OCI-LY7 (cell line): ENCODE data around the gene TCERG1L. TPM values are rescaled to one million over a fixed set of nuclear protein-coding genes. Genes with fewer than 3 reads are reported as not detected.

ENCODE experiments used
- BruUV-seq: library from RNA; stranded (reverse); fragments of 400-500 nt; replicated peaks from 2 replicates; lab custom pipeline; 2021; lab: Mats Ljungman, UMichigan
- CTCF ChIA-PET: fragments of 300-600 bp; sonication (Branson Sonifier 250); formaldehyde crosslinking; loops from one replicate; lab custom pipeline; 2022; ENCODE audit warnings: antibody characterized with exemption; ENCODE audit not compliant: unreplicated experiment; lab: Charles Lee
- POLR2A ChIA-PET: fragments of 300-600 bp; sonication (Branson Sonifier 250); formaldehyde crosslinking; loops from one replicate; lab custom pipeline; 2022; ENCODE audit warnings: antibody characterized with exemption; lab: Charles Lee
- DNase-seq: peaks from one replicate; pipeline ENCODE4 v3.0.0-alpha.2; 2015; ENCODE audit warnings: low spot score
- H2AFZ ChIP-seq: fragments of 200-600 bp; sonication (generic), shearing (Covaris generic); 2 replicates; pipeline ENCODE4 v1.6.1; 2014; ENCODE audit warnings: mild to moderate bottlenecking, antibody characterized with exemption, low read length, moderate library complexity
- H3K27ac ChIP-seq: fragments of 200-600 bp; sonication (generic); 2 replicates; pipeline ENCODE4 v1.5.1; 2014; ENCODE audit warnings: mixed run types, low read depth, mild to moderate bottlenecking, moderate library complexity, low read length, inconsistent platforms; ENCODE audit not compliant: poor library complexity, severe bottlenecking
- H3K36me3 ChIP-seq: fragments of 200-600 bp; sonication (generic); 2 replicates; pipeline ENCODE4 v1.6.1; 2014; ENCODE audit warnings: mild to moderate bottlenecking, antibody characterized with exemption, low read length, moderate library complexity, mixed read lengths; ENCODE audit not compliant: insufficient read depth
- H3K4me1 ChIP-seq: fragments of 200-600 bp; sonication (generic); 2 replicates; pipeline ENCODE4 v1.5.1; 2014; ENCODE audit warnings: mild to moderate bottlenecking, low read length; ENCODE audit not compliant: insufficient read depth, poor library complexity, severe bottlenecking
- H3K4me2 ChIP-seq: fragments of 200-600 bp; sonication (generic); 2 replicates; pipeline ENCODE4 v1.6.1; 2014; ENCODE audit warnings: mild to moderate bottlenecking, low read length
- H3K4me3 ChIP-seq: fragments of 200-600 bp; sonication (generic); 2 replicates; pipeline ENCODE4 v1.5.1; 2014; ENCODE audit warnings: mild to moderate bottlenecking, low read depth, low read length; ENCODE audit not compliant: poor library complexity, severe bottlenecking
- H3K79me2 ChIP-seq: fragments of 200-600 bp; sonication (generic); 2 replicates; pipeline ENCODE4 v1.6.1; 2016; ENCODE audit warnings: low read depth, mild to moderate bottlenecking, low read length, moderate library complexity, mixed read lengths; ENCODE audit not compliant: insufficient read depth
- H3K9me2 ChIP-seq: fragments of 200-600 bp; sonication (generic); 2 replicates; pipeline ENCODE4 v1.6.1; 2016; ENCODE audit warnings: mild to moderate bottlenecking, low read length, mixed read lengths; ENCODE audit not compliant: insufficient read depth
- H3K9me3 ChIP-seq: fragments of 200-600 bp; sonication (generic); 2 replicates; pipeline ENCODE4 v1.6.1; 2014; ENCODE audit warnings: mild to moderate bottlenecking, mixed run types, low read length, mixed read lengths
- H4K20me1 ChIP-seq: fragments of 200-600 bp; sonication (generic); 2 replicates; pipeline ENCODE4 v1.6.1; 2014; ENCODE audit warnings: mild to moderate bottlenecking, antibody characterized with exemption, low read length, moderate library complexity, mixed read lengths; ENCODE audit not compliant: insufficient read depth
- EZH2phosphoT487 ChIP-seq: fragments of 200-600 bp; sonication (generic); IDR thresholded peaks from 2 replicates; pipeline ENCODE4 v1.6.1; 2018; ENCODE audit warnings: low read depth, borderline replicate concordance, mild to moderate bottlenecking, mixed run types, antibody characterized with exemption, low read length, moderate library complexity, mixed read lengths
- intact Hi-C: fragments of 100-400 bp; cut with micrococcal nuclease; formaldehyde crosslinking; loops from one replicate; pipeline ENCODE4 v1.10.0; 2022; ENCODE audit not compliant: unreplicated experiment
- total RNA-seq, 2 experiments: library from RNA; depleted of rRNA in 1 of 2; stranded (reverse); fragments of >200 nt in 1 of 2; shearing (Covaris generic) in 1 of 2; gene quantifications; 2 replicates each; pipeline ENCODE4 v1.2.3, GENCODE V29; 2014 to 2022
- TF ChIP-seq, protein P1 (sequence below): fragments of 200-600 bp; sonication (generic); conservative IDR thresholded peaks from 2 replicates; pipeline ENCODE4 v1.5.1; 2014; ENCODE audit warnings: mild to moderate bottlenecking, antibody characterized with exemption, low read length, moderate library complexity, mixed read lengths

The TCERG1L gene
- total RNA-seq, 2 experiments from 2014 or later: not detected

DNA sequence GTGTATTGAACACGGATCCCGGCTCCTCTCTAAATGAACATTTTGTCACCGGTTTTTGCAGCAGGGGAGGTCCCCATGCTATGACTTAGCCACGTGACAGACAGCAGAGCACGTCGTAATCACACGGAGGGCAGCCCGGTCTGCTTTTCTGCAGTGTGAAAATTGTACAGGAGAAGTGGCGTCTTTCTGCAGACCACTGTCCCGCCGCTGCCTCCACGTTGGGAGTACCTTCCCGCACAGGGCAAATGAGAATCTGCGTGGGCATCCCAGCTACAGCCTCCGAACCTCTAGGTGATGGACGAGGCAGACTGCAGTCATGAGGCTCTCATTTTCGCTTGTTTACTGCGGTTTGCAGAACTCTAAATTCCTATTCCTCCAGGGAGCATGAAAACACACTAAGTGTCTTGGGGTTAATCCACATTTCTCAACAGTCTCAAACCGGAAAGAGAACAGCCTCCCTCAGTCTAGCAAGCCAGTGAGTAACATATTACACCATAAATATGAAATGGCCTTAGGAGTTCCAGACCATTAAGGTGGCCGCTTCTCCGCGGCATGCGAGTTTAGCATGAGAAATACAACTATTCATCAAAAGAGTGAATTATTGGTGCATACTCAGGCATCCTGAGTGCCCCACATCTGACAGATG is 89.8 kb downstream of the TCERG1L start:
- Histone ChIP-seq H3K4me3 (no peak overlapping the region), H3K9me2 (no peaks in the 10 kb centered on the region), H3K36me3 (no peaks in the 10 kb centered on the region), H4K20me1 (no peaks in the 10 kb centered on the region), H2AFZ (no peak overlapping the region), H3K27ac (no peak overlapping the region), H3K4me2 (no peak overlapping the region), H3K79me2 (no peaks in the 10 kb centered on the region), H3K4me1 (no peaks in the 10 kb centered on the region), H3K9me3 (no peaks in the 10 kb centered on the region)
- POLR2A ChIA-PET: no interaction called here
- CTCF ChIA-PET: no interaction called here
- intact Hi-C loops: no loop called here
- TF ChIP-seq, protein P1, sequence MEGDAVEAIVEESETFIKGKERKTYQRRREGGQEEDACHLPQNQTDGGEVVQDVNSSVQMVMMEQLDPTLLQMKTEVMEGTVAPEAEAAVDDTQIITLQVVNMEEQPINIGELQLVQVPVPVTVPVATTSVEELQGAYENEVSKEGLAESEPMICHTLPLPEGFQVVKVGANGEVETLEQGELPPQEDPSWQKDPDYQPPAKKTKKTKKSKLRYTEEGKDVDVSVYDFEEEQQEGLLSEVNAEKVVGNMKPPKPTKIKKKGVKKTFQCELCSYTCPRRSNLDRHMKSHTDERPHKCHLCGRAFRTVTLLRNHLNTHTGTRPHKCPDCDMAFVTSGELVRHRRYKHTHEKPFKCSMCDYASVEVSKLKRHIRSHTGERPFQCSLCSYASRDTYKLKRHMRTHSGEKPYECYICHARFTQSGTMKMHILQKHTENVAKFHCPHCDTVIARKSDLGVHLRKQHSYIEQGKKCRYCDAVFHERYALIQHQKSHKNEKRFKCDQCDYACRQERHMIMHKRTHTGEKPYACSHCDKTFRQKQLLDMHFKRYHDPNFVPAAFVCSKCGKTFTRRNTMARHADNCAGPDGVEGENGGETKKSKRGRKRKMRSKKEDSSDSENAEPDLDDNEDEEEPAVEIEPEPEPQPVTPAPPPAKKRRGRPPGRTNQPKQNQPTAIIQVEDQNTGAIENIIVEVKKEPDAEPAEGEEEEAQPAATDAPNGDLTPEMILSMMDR: no peak
- TF ChIP-seq EZH2phosphoT487: no peak
- BruUV-seq: no TSS peak
- no peak for DNase-seq

DNA sequence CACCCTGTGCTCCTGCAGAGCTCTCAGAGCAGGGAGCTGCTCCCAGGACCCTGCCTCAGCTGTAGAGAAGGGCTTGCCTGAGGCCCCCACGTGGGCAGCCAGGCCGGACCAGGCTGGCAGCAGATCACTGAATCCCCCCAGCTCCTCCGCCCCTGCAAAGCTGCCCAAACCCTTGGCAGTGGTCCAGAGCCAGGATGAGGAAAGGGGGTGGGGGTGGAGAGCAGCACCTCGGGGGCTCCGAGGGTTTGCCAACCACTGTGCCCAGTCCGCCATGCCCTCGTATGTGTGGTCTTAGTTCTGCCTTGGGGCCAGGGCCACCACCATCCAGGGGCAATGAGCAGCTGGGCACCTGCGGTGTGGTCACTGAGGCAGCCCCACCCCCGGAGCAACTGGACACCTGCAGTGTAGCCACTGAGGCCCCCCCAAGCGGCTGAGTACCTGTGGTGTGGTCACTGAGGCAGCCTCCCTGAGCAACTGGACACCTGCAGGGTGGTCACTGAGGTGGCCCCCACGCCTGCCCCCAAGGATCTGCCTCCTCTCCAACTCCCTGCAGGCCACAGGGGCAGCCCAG is 90.8 kb downstream of the TCERG1L start:
- BruUV-seq: no TSS peak
- no peaks in the 10 kb centered on the region for H3K9me3 ChIP-seq
- no peak overlapping the region for H3K27ac ChIP-seq
- TF ChIP-seq, protein P1: no peak
- TF ChIP-seq EZH2phosphoT487: no peak
- no peaks in the 10 kb centered on the region for H3K4me1 ChIP-seq
- ChIA-PET CTCF (interaction anchor here (0.6 kb wide), 1 partner anchor 13 kb away, joined by 3 read pairs; no protein-coding TSS in a partner anchor), POLR2A (no interaction called here)
- H4K20me1 ChIP-seq: no peaks in the 10 kb centered on the region
- H3K4me3 ChIP-seq: no peak overlapping the region
- intact Hi-C loops: no loop called here
- H3K36me3 ChIP-seq: no peaks in the 10 kb centered on the region
- H3K79me2 ChIP-seq: no peaks in the 10 kb centered on the region
- H3K9me2 ChIP-seq: no peaks in the 10 kb centered on the region
- H3K4me2 ChIP-seq: no peak overlapping the region
- no peak overlapping the region for H2AFZ ChIP-seq
- no peak for DNase-seq

DNA sequence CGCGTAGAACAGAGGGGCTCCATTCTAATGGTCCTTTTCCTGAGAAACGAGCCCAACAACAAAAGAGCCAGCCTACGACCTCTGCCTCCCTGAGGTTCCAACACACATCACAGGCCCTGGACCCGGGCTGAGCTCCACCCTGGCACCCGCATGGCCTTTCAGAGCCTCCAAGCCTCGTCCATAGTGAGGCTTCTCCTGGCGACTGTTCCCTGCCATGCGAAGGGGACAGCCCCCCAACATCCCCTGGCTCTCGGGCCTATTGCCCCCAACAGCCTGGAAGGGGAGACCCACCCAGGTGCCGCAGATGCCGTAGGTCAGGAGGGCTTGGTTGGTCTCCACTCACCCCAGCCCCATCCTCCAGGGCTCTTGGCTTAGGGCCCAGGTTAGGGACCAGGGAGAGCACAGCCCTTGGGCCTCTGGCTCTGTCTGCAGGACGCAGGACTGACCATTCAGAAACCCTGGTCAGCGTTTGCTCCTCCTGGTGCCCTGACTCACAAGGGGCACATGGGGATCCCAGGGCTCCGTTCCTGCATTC is 91.5 kb downstream of the TCERG1L start:
- no peak for TF ChIP-seq EZH2phosphoT487
- TF ChIP-seq, protein P1: no peak
- Histone ChIP-seq H3K79me2 (no peaks in the 10 kb centered on the region), H3K27ac (no peak overlapping the region), H3K4me2 (no peak overlapping the region), H2AFZ (no peak overlapping the region), H3K9me2 (no peaks in the 10 kb centered on the region), H3K4me1 (no peaks in the 10 kb centered on the region), H3K4me3 (no peak overlapping the region), H4K20me1 (no peaks in the 10 kb centered on the region), H3K9me3 (no peaks in the 10 kb centered on the region), H3K36me3 (no peaks in the 10 kb centered on the region)
- intact Hi-C loops: no loop called here
- no peak for DNase-seq
- no TSS peak for BruUV-seq
- CTCF ChIA-PET: no interaction called here
- POLR2A ChIA-PET: interaction anchor here (0.6 to 1.3 kb wide), 2 partner anchors 10 to 15 kb away, joined by 3 read pairs; no protein-coding TSS in a partner anchor
